IPS-18c (cell line): Measurements from ENCODE around the gene USP10.
"Not testable (repeated sequence)": the region's sequence is repeated elsewhere in the genome, so short reads cannot be mapped to it uniquely, and the experiment has no call there.

Source experiments
- H3K4me3 ChIP-seq: 2 replicates; pipeline ENCODE4 v1.7.0; 2013; ENCODE audit warnings: low read depth, mild to moderate bottlenecking, low read length, moderate library complexity; ENCODE audit not compliant: insufficient read depth
- H3K9me3 ChIP-seq: one replicate; pipeline ENCODE4 v1.6.1; 2013; ENCODE audit warnings: mild to moderate bottlenecking, low read length, moderate library complexity; ENCODE audit not compliant: control insufficient read depth, insufficient read depth

Gene USP10

GRCh38 chr16:84715424-84715823 is 15.6 kb downstream of the USP10 start:
- Histone ChIP-seq H3K9me3 (no peaks in the 10 kb centered on the region), H3K4me3 (no peak overlapping the region)

- H3K9me3 ChIP-seq, result no peaks in the 10 kb centered on the region
- no peak overlapping the region for H3K4me3 ChIP-seq
Measured at GRCh38 chr16:84715854-84716253, 16.1 kb downstream of the USP10 start.

- no peak overlapping the region for H3K4me3 ChIP-seq
- no peaks in the 10 kb centered on the region for H3K9me3 ChIP-seq
Measured at GRCh38 chr16:84716740-84717139, 16.9 kb downstream of the USP10 start.

- Histone ChIP-seq H3K4me3 (no peak overlapping the region), H3K9me3 (no peaks in the 10 kb centered on the region)
Measured at GRCh38 chr16:84717484-84717883, 17.7 kb downstream of the USP10 start.

GRCh38 chr16:84720177-84720579 is 20.4 kb downstream of the USP10 start:
- no peaks in the 10 kb centered on the region for H3K9me3 ChIP-seq
- no peak overlapping the region for H3K4me3 ChIP-seq

GRCh38 chr16:84722068-84722467 is 22.3 kb downstream of the USP10 start:
- Histone ChIP-seq H3K9me3 (no peaks in the 10 kb centered on the region), H3K4me3 (no peak overlapping the region)

- Histone ChIP-seq H3K9me3 (no peaks in the 10 kb centered on the region), H3K4me3 (no peak overlapping the region)
Measured at GRCh38 chr16:84723906-84724305, 24.1 kb downstream of the USP10 start.

- Histone ChIP-seq H3K4me3 (no peak overlapping the region), H3K9me3 (no peaks in the 10 kb centered on the region)
Measured at GRCh38 chr16:84724606-84725309, 25.0 kb downstream of the USP10 start.

- no peak overlapping the region for H3K4me3 ChIP-seq
- no peaks in the 10 kb centered on the region for H3K9me3 ChIP-seq
Measured at GRCh38 chr16:84725481-84726078, 25.8 kb downstream of the USP10 start.

GRCh38 chr16:84726079-84726668 is 26.4 kb downstream of the USP10 start:
- no peaks in the 10 kb centered on the region for H3K9me3 ChIP-seq
- no peak overlapping the region for H3K4me3 ChIP-seq

- no peaks in the 10 kb centered on the region for H3K9me3 ChIP-seq
- H3K4me3 ChIP-seq, result no peak overlapping the region
Measured at GRCh38 chr16:84726669-84727467, 27.1 kb downstream of the USP10 start.

GRCh38 chr16:84728853-84729424 is 29.1 kb downstream of the USP10 start:
- Histone ChIP-seq H3K4me3 (no peak overlapping the region), H3K9me3 (no peaks in the 10 kb centered on the region)

GRCh38 chr16:84729716-84730320 is 30.0 kb downstream of the USP10 start:
- Histone ChIP-seq H3K4me3 (no peak overlapping the region), H3K9me3 (no peaks in the 10 kb centered on the region)

GRCh38 chr16:84730406-84731106 is 30.8 kb downstream of the USP10 start:
- H3K9me3 ChIP-seq, result no peaks in the 10 kb centered on the region
- no peak overlapping the region for H3K4me3 ChIP-seq

GRCh38 chr16:84732332-84732673 is 32.5 kb downstream of the USP10 start:
- H3K4me3 ChIP-seq, result not testable (repeated sequence)

GRCh38 chr16:84732674-84733352 is 33.0 kb downstream of the USP10 start:
- H3K4me3 ChIP-seq, result no peak overlapping the region

More at GRCh38 chr16:84732332-84732673, 32.5 kb downstream of the USP10 start:
- not testable (repeated sequence) for H3K9me3 ChIP-seq

More at GRCh38 chr16:84732674-84733352, 33.0 kb downstream of the USP10 start:
- no peaks in the 10 kb centered on the region for H3K9me3 ChIP-seq
